Liver (tissue), 9 donors: ENCODE measurements around the gene TXNDC16. TPM values are rescaled to one million over a fixed set of nuclear protein-coding genes. Genes with fewer than 3 reads are reported as not detected.

Experiments used
- DNase-seq: peaks from one replicate; pipeline ENCODE4 v3.0.0-alpha.2; 2017; ENCODE audit warnings: low spot score
- H3K27ac ChIP-seq, 2 donors: one replicate each; pipeline ENCODE4 v1.7.0; 2013; ENCODE audit warnings: inconsistent platforms in 2 of 2, low read length in 2 of 2, control low read depth in 1 of 2, low read depth in 1 of 2, mild to moderate bottlenecking in 1 of 2
- H3K27me3 ChIP-seq, 4 donors: one replicate each; pipeline versions ENCODE4 v1.6.1 to v1.7.0; 2013; ENCODE audit warnings: low read length in 3 of 4, inconsistent platforms in 1 of 4, mild to moderate bottlenecking in 1 of 4, moderate library complexity in 1 of 4; ENCODE audit not compliant: control insufficient read depth in 4 of 4, insufficient read depth in 4 of 4
- H3K36me3 ChIP-seq, 4 donors: one replicate each; pipeline versions ENCODE4 v1.6.1 to v1.7.0; 2013; ENCODE audit warnings: low read length in 3 of 4, mild to moderate bottlenecking in 3 of 4, low read depth in 1 of 4, moderate library complexity in 1 of 4; ENCODE audit not compliant: control insufficient read depth in 4 of 4, insufficient read depth in 3 of 4
- H3K4me1 ChIP-seq, 4 donors: one replicate each; pipeline versions ENCODE4 v1.6.1 to v1.7.0; 2013; ENCODE audit warnings: low read length in 3 of 4, mild to moderate bottlenecking in 3 of 4, moderate library complexity in 1 of 4; ENCODE audit not compliant: control insufficient read depth in 4 of 4, insufficient read depth in 4 of 4
- H3K4me3 ChIP-seq, 3 donors: one replicate each; pipeline versions ENCODE4 v1.6.1 to v1.7.0; 2013; ENCODE audit warnings: low read length in 3 of 3, control low read depth in 1 of 3, low read depth in 1 of 3, mild to moderate bottlenecking in 1 of 3
- H3K9ac ChIP-seq, 2 donors: one replicate each; pipeline ENCODE4 v1.7.0; 2013; ENCODE audit warnings: low read length in 2 of 2, mild to moderate bottlenecking in 2 of 2, moderate library complexity in 2 of 2, control low read depth in 1 of 2, low read depth in 1 of 2
- H3K9me3 ChIP-seq, 4 donors: one replicate each; pipeline versions ENCODE4 v1.6.1 to v1.7.0; 2013; ENCODE audit warnings: low read length in 3 of 4; ENCODE audit not compliant: control insufficient read depth in 4 of 4
- ATF3 ChIP-seq: IDR thresholded peaks from 2 replicates; pipeline ENCODE4 v1.6.1; 2016; ENCODE audit warnings: antibody characterized with exemption
- CTCF ChIP-seq: fragments of 150-350 bp; IDR thresholded peaks from 2 replicates; pipeline ENCODE4 v1.5.1; 2017; ENCODE audit warnings: improper control_type of control experiment, low read depth, low read length; ENCODE audit not compliant: missing input control
- EGR1 ChIP-seq, 2 donors: IDR thresholded peaks; 2 replicates each; pipeline ENCODE4 v1.6.1; 2016 to 2018; ENCODE audit warnings: antibody characterized with exemption in 2 of 2, low read depth in 2 of 2
- FOXA1 ChIP-seq: IDR thresholded peaks from 2 replicates; pipeline ENCODE4 v1.6.1; 2016; ENCODE audit warnings: antibody characterized with exemption
- FOXA2 ChIP-seq: IDR thresholded peaks from 2 replicates; pipeline ENCODE4 v1.6.1; 2016; ENCODE audit warnings: antibody characterized with exemption
- GABPA ChIP-seq, 2 donors: IDR thresholded peaks in 1 of 2; conservative IDR thresholded peaks in 1 of 2; 2 replicates each; pipeline ENCODE4 v1.6.1; 2016; ENCODE audit warnings: antibody characterized with exemption in 2 of 2, mild to moderate bottlenecking in 1 of 2, moderate library complexity in 1 of 2
- HNF4A ChIP-seq, 2 donors: conservative IDR thresholded peaks; 2 replicates each; pipeline ENCODE4 v1.6.1; 2016; ENCODE audit warnings: antibody characterized with exemption in 2 of 2, mild to moderate bottlenecking in 2 of 2
- HNF4G ChIP-seq: IDR thresholded peaks from 2 replicates; pipeline ENCODE4 v1.6.1; 2016; ENCODE audit warnings: antibody characterized with exemption
- JUND ChIP-seq, 2 donors: IDR thresholded peaks; 2 replicates each; pipeline ENCODE4 v1.6.1; 2016; ENCODE audit warnings: antibody characterized with exemption in 2 of 2
- MAX ChIP-seq: IDR thresholded peaks from 2 replicates; pipeline ENCODE4 v1.6.1; 2016; ENCODE audit warnings: antibody characterized with exemption
- NR2F2 ChIP-seq: IDR thresholded peaks from 2 replicates; pipeline ENCODE4 v1.6.1; 2016; ENCODE audit warnings: antibody characterized with exemption
- RAD21 ChIP-seq, 2 donors: IDR thresholded peaks; 2 replicates each; pipeline ENCODE4 v1.6.1; 2016; ENCODE audit warnings: antibody characterized with exemption in 2 of 2, mild to moderate bottlenecking in 2 of 2
- REST ChIP-seq: IDR thresholded peaks from 2 replicates; pipeline ENCODE4 v1.6.1; 2016; ENCODE audit warnings: antibody characterized with exemption, mild to moderate bottlenecking
- RXRA ChIP-seq, 2 donors: IDR thresholded peaks; 2 replicates each; pipeline ENCODE4 v1.6.1; 2017 to 2018; ENCODE audit warnings: antibody characterized with exemption in 2 of 2, mild to moderate bottlenecking in 1 of 2
- SP1 ChIP-seq: IDR thresholded peaks from 2 replicates; pipeline ENCODE4 v1.6.1; 2018; ENCODE audit warnings: antibody characterized with exemption, mild to moderate bottlenecking
- TAF1 ChIP-seq: conservative IDR thresholded peaks from 2 replicates; pipeline ENCODE4 v1.6.1; 2016; ENCODE audit warnings: antibody characterized with exemption, mild to moderate bottlenecking
- YY1 ChIP-seq: IDR thresholded peaks from 2 replicates; pipeline ENCODE4 v1.6.1; 2016; ENCODE audit warnings: antibody characterized with exemption, mild to moderate bottlenecking
- ZBTB33 ChIP-seq: IDR thresholded peaks from 2 replicates; pipeline ENCODE4 v1.6.1; 2016; ENCODE audit warnings: antibody characterized with exemption
- WGBS: extraction: QIAGEN DNeasy Blood & Tissue Kit; methylation state at CpG from one replicate; pipeline ENCODE4 v1.1.7; 2013; 5-methylcytosine and 5-hydroxymethylcytosine counted together
- polyA plus RNA-seq, 2 donors: library from polyadenylated mRNA; stranded (reverse) in 1 of 2; unstranded in 1 of 2; fragments of 200-250 nt in 1 of 2; fragments of >200 nt in 1 of 2; fragmentation: Nextera tagmentation in 1 of 2; extraction: Ambion mirVana in 1 of 2; gene quantifications; one replicate each; pipeline versions ENCODE4 v1.2.1 to v1.2.3, GENCODE V29; 2013 to 2015
- total RNA-seq, 2 donors: library from RNA; depleted of rRNA; stranded (reverse); fragments of >200 nt; gene quantifications; one replicate each; pipeline ENCODE4 v1.2.3, GENCODE V29; 2014
- donor health status: healthy.
- donor health status: healthy.
- donor health status: healthy.
- donor health status: healthy.
- donor health status: healthy.

TXNDC16 gene
- total and polyA plus RNA-seq, 4 donors, result 2.0 to 16.2 (median 4.1) TPM

- H3K9ac ChIP-seq, result no peak overlapping the region
- DNase-seq, result no peak
- H3K36me3 ChIP-seq, result peaks cover 9 to 32% (median 17%) of the 10 kb centered on the region in 4 donors
- H3K27ac ChIP-seq, result no peak overlapping the region
- WGBS, result 77% methylated on average over 2 of the region's 2 CpGs
- no peak overlapping the region for H3K4me3 ChIP-seq
- no peaks in the 10 kb centered on the region for H3K9me3 ChIP-seq
- no peaks in the 10 kb centered on the region for H3K27me3 ChIP-seq
- H3K4me1 ChIP-seq, result no peaks in the 10 kb centered on the region
- TF ChIP-seq MAX, result no peak
- TF ChIP-seq RAD21 (IDR thresholded peaks at IDR 0.05), result no peak
- no peak for TF ChIP-seq FOXA1
- TF ChIP-seq CTCF, result no peak
- TF ChIP-seq JUND (IDR thresholded peaks at IDR 0.05), result no peak
- no peak for TF ChIP-seq SP1
- no peak for TF ChIP-seq FOXA2
- no peak for TF ChIP-seq EGR1 (IDR thresholded peaks at IDR 0.05; ENCODE audit: low read depth in 2 of 2)
- no peak for TF ChIP-seq TAF1
- TF ChIP-seq GABPA (IDR thresholded peaks at IDR 0.05 in 1 of 2, conservative IDR thresholded peaks at IDR 0.05 in 1 of 2), result no peak
Observed at GRCh38 chr14:52538623-52539022, 13.7 kb downstream of the TXNDC16 start.

- no peak for DNase-seq
- H3K36me3 ChIP-seq, result peaks cover 9 to 37% (median 20%) of the 10 kb centered on the region in 4 donors
- 96% methylated on average over 3 of the region's 3 CpGs for WGBS
- no peak overlapping the region for H3K4me3 ChIP-seq
- no peaks in the 10 kb centered on the region for H3K4me1 ChIP-seq
- H3K9ac ChIP-seq, result no peak overlapping the region
- TF ChIP-seq ATF3 (no peak), FOXA1 (no peak), REST (no peak), FOXA2 (no peak), GABPA (IDR thresholded peaks at IDR 0.05 in 1 of 2, conservative IDR thresholded peaks at IDR 0.05 in 1 of 2) (no peak), JUND (IDR thresholded peaks at IDR 0.05) (no peak), EGR1 (IDR thresholded peaks at IDR 0.05; ENCODE audit: low read depth in 2 of 2) (no peak), HNF4A (conservative IDR thresholded peaks at IDR 0.05) (no peak), TAF1 (no peak), RXRA (IDR thresholded peaks at IDR 0.05) (no peak), YY1 (no peak), ZBTB33 (no peak), MAX (no peak), HNF4G (no peak), SP1 (no peak), CTCF (no peak), NR2F2 (no peak)
- H3K27me3 ChIP-seq, result no peaks in the 10 kb centered on the region
- H3K9me3 ChIP-seq, result no peaks in the 10 kb centered on the region
- H3K27ac ChIP-seq, result no peak overlapping the region
Observed at GRCh38 chr14:52536269-52536668, 16.0 kb downstream of the TXNDC16 start.
